Left lung (tissue), 14 donors: ENCODE results near the gene GAS6. TPM values are rescaled to one million over a fixed set of nuclear protein-coding genes. Genes with fewer than 3 reads are reported as not detected.
"Not testable (repeated sequence)": the region's sequence is repeated elsewhere in the genome, so short reads cannot be mapped to it uniquely, and the experiment has no call there.

Experiments
- ATAC-seq: fragments of 200-7000 bp; cut with Tn5 transposase; one replicate; pipeline ENCODE4 v1.9.1; 2020; ENCODE audit warnings: moderate library complexity
- DNase-seq, 4 donors: peaks; one replicate each; pipeline ENCODE4 v3.0.0-alpha.2; 2013 to 2020
- H3K27ac ChIP-seq, 2 donors: fragments of 200-600 bp; sonication (generic) in 1 of 2; one replicate each; pipeline versions ENCODE4 v1.5.0 to v1.8.0; 2020 to 2021
- H3K27me3 ChIP-seq, 2 donors: fragments of 200-600 bp; sonication (generic) in 1 of 2; one replicate each; pipeline versions ENCODE4 v1.5.0 to v1.8.0; 2020 to 2021
- H3K36me3 ChIP-seq, 2 donors: fragments of 200-600 bp; sonication (generic) in 1 of 2; one replicate each; pipeline versions ENCODE4 v1.5.0 to v1.8.0; 2020 to 2021
- H3K4me1 ChIP-seq, 2 donors: fragments of 200-600 bp; one replicate each; pipeline ENCODE4 v1.8.0; 2021
- H3K4me3 ChIP-seq, 2 donors: fragments of 200-600 bp; sonication (generic) in 1 of 2; one replicate each; pipeline versions ENCODE4 v1.5.0 to v1.8.0; 2020 to 2021; ENCODE audit warnings: mild to moderate bottlenecking in 1 of 2
- H3K9me3 ChIP-seq, 2 donors: fragments of 200-600 bp; sonication (generic) in 1 of 2; one replicate each; pipeline versions ENCODE4 v1.5.0 to v1.8.0; 2020 to 2021
- intact Hi-C, 2 donors: fragments of 100-400 bp; cut with DNase I; formaldehyde crosslinking; loops; one replicate each; pipeline versions ENCODE4 v1.11.2 to v1.14.2; 2022
- long read RNA-seq, 12 donors: library from polyadenylated mRNA in 2 of 12; unstranded in 2 of 12; transcript quantifications; one replicate each; pipeline ENCODE4 v2.0.0 and lab custom pipeline, GENCODE V29; 2019 to 2026
- polyA plus RNA-seq, 6 donors: library from polyadenylated mRNA; unstranded; fragments of 120-200 nt; gene quantifications; one replicate each; pipeline ENCODE4 v1.2.1, GENCODE V29; 2013; ENCODE audit not compliant: insufficient read length in 6 of 6
- total RNA-seq, 2 donors: library from RNA; stranded (reverse); fragmentation: NEBNext Ultra II Directional; extraction: Animal tissue kit (Norgen Biotek cat#: 25700); gene quantifications; one replicate each; pipeline ENCODE4 v1.2.1, GENCODE V29; 2021
- TF ChIP-seq, protein P1 (sequence below), 2 donors: fragments of 200-600 bp; sonication (generic) in 1 of 2; IDR thresholded peaks; one replicate each; pipeline versions ENCODE4 v1.5.0 to v1.8.0; 2021; ENCODE audit warnings: antibody characterized with exemption in 2 of 2
- donor health status: DM: no; HTN: yes; CAD: no.
- donor health status: DM: no; HTN: no; CAD: no.

Gene GAS6
- total RNA-seq, result 100 to 1,000 TPM in 1 of 2 donors, 10 to 100 TPM in 1; 79.9 to 169 TPM
- 10 to 100 TPM; 24.8 to 40.9 (median 29.2) TPM for polyA plus RNA-seq
- long read RNA-seq, donor 1, transcript GAS6-201 (15 exons, 2,490 nt), result major isoform, 12 of 22 reads
- long read RNA-seq, donor 1, transcript GAS6-204 (1 exons, 2,646 nt), result minor isoform, 10 of 22 reads
- long read RNA-seq, donor 1, partial matches to known transcripts, result 0 of 22 reads
- long read RNA-seq, donor 1, other reads (novel, unspliced or antisense), result 0 of 22 reads
- long read RNA-seq, donor 2, transcript GAS6-201 (15 exons, 2,490 nt), result minor isoform, 8 of 17 reads
- long read RNA-seq, donor 2, transcript GAS6-204 (1 exons, 2,646 nt), result major isoform, 9 of 17 reads
- long read RNA-seq, donor 2, partial matches to known transcripts, result 0 of 17 reads
- long read RNA-seq, donor 2, other reads (novel, unspliced or antisense), result 0 of 17 reads
- long read RNA-seq, donor 3, transcript GAS6-201 (15 exons, 2,490 nt), result major isoform, 9 of 17 reads
- long read RNA-seq, donor 3, transcript GAS6-204 (1 exons, 2,646 nt), result minor isoform, 7 of 17 reads
- long read RNA-seq, donor 3, partial matches to known transcripts, result 0 of 17 reads
- long read RNA-seq, donor 3, other reads (novel, unspliced or antisense), result 0 of 17 reads
- long read RNA-seq, donor 4, transcript GAS6-201 (15 exons, 2,490 nt), result major isoform, 115 of 147 reads
- long read RNA-seq, donor 4, partial matches to known transcripts, result 12 of 147 reads
- long read RNA-seq, donor 4, other reads (novel, unspliced or antisense), result 14 of 147 reads
- long read RNA-seq, donor 5, transcript GAS6-204 (1 exons, 2,646 nt), result major isoform, 8 of 14 reads
- long read RNA-seq, donor 5, transcript GAS6-201 (15 exons, 2,490 nt), result minor isoform, 6 of 14 reads
- long read RNA-seq, donor 5, partial matches to known transcripts, result 0 of 14 reads
- long read RNA-seq, donor 5, other reads (novel, unspliced or antisense), result 0 of 14 reads
- long read RNA-seq, donor 6, transcript GAS6-204 (1 exons, 2,646 nt), result minor isoform, 6 of 13 reads
- long read RNA-seq, donor 6, transcript GAS6-201 (15 exons, 2,490 nt), result major isoform, 7 of 13 reads
- long read RNA-seq, donor 6, partial matches to known transcripts, result 0 of 13 reads
- long read RNA-seq, donor 6, other reads (novel, unspliced or antisense), result 0 of 13 reads
- long read RNA-seq, donor 7, transcript GAS6-201 (15 exons, 2,490 nt), result major isoform, 10 of 12 reads
- long read RNA-seq, donor 7, partial matches to known transcripts, result 0 of 12 reads
- long read RNA-seq, donor 7, other reads (novel, unspliced or antisense), result 0 of 12 reads
- long read RNA-seq, donor 8, transcript GAS6-201 (15 exons, 2,490 nt), result major isoform, 10 of 17 reads
- long read RNA-seq, donor 8, transcript GAS6-204 (1 exons, 2,646 nt), result minor isoform, 7 of 17 reads
- long read RNA-seq, donor 8, partial matches to known transcripts, result 0 of 17 reads
- long read RNA-seq, donor 8, other reads (novel, unspliced or antisense), result 0 of 17 reads
- long read RNA-seq, donor 9, result 0 reads
- long read RNA-seq, donor 10, transcript GAS6-201 (15 exons, 2,490 nt), result major isoform, 55 of 68 reads
- long read RNA-seq, donor 10, partial matches to known transcripts, result 5 of 68 reads
- long read RNA-seq, donor 10, other reads (novel, unspliced or antisense), result 7 of 68 reads
- long read RNA-seq, donor 11, transcript GAS6-201 (15 exons, 2,490 nt), result minor isoform, 10 of 49 reads
- long read RNA-seq, donor 11, transcript GAS6-204 (1 exons, 2,646 nt), result major isoform, 38 of 49 reads
- long read RNA-seq, donor 11, partial matches to known transcripts, result 0 of 49 reads
- long read RNA-seq, donor 11, other reads (novel, unspliced or antisense), result 0 of 49 reads
- long read RNA-seq, donor 12, transcript GAS6-201 (15 exons, 2,490 nt), result major isoform, 8 of 10 reads
- long read RNA-seq, donor 12, partial matches to known transcripts, result 0 of 10 reads
- long read RNA-seq, donor 12, other reads (novel, unspliced or antisense), result 0 of 10 reads

DNA sequence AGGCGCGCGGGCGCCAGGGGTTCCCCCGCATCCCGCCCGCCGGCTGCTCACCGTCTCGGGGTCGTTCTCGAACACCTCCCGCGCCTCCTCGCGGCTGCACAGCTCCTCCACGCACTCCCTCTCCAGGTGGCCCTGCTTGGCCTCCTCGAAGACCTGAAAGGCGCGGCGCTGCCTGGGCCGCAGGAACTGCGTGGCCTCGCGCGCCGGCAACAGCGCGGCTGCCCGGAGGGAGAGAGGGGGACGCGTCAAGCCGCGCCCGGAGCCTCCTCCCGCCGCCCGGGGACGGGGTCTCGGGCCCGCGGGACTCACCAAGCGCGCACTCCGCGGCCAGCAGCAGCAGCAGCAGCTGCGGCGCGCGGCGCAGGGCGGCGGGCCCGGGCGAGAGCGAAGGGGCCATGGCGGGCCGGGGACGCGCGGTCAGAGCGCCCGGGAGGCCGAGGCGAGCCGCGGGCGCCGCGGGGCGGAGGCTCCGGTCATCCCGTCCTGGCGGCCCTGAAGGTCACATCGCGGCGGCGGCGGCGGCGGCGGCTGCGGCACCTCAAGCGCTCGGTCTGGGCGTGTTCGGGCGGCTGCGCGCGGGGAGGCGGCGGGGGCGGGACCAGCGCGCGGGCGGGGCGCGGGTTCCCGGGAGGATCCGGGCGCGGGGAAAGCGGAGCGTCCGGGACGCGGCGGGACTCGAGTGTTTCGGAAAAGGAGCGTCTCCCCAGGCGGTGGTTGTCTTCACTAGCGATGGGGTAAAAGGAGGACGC lies at the start of gene GAS6:
Gene GAS6, minus strand, starts transcription at position 553 of the 749 bp plus-strand sequence. Its CDS starts 156 bp downstream, at position 397.
- Histone ChIP-seq H3K4me1 (peaks cover 6 to 39% of the 10 kb centered on the region in 2 donors), H3K36me3 (no peaks in the 10 kb centered on the region), H3K27me3 (peaks cover 0 to 54% of the 10 kb centered on the region in 2 donors), H3K9me3 (no peaks in the 10 kb centered on the region), H3K4me3 (peak within 1 kb of the TSS; percentile 71 to 81), H3K27ac (peak within 1 kb of the TSS; percentile 74 to 80)
- TF ChIP-seq, protein P1, sequence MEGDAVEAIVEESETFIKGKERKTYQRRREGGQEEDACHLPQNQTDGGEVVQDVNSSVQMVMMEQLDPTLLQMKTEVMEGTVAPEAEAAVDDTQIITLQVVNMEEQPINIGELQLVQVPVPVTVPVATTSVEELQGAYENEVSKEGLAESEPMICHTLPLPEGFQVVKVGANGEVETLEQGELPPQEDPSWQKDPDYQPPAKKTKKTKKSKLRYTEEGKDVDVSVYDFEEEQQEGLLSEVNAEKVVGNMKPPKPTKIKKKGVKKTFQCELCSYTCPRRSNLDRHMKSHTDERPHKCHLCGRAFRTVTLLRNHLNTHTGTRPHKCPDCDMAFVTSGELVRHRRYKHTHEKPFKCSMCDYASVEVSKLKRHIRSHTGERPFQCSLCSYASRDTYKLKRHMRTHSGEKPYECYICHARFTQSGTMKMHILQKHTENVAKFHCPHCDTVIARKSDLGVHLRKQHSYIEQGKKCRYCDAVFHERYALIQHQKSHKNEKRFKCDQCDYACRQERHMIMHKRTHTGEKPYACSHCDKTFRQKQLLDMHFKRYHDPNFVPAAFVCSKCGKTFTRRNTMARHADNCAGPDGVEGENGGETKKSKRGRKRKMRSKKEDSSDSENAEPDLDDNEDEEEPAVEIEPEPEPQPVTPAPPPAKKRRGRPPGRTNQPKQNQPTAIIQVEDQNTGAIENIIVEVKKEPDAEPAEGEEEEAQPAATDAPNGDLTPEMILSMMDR (IDR thresholded peaks at IDR 0.05), result no peak
- ATAC-seq, result peak; percentile 49
- intact Hi-C loops, result no loop called here
- DNase-seq, result peak in 2 of 4 donors; percentile 32 to 88

DNA sequence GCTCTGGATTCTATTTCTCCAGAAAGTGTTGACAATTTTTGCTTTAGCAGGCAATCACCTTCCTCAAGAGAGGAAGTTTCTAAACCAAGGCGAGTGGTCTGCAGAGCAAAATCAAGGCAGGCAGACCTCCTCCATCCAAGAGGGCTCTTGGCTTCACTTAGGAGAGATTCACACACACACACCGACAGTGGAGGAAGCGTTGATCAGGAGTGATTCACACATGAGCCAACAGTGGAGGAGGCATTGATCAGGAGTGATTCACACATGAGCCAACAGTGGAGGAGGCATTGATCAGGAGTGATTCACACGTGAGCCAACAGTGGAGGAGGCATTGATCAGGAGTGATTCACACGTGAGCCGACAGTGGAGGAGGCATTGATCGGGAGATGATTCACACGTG lies 49.5 kb upstream of the GAS6 start:
- ATAC-seq, H3K4me1 ChIP-seq, H3K4me3 ChIP-seq, intact Hi-C loops, DNase-seq, H3K27ac ChIP-seq, H3K36me3 ChIP-seq: not testable (repeated sequence)
- H3K27me3 ChIP-seq, result peaks cover 0 to 61% of the 10 kb centered on the region in 2 donors
- peaks cover 0 to 15% of the 10 kb centered on the region in 2 donors for H3K9me3 ChIP-seq

DNA sequence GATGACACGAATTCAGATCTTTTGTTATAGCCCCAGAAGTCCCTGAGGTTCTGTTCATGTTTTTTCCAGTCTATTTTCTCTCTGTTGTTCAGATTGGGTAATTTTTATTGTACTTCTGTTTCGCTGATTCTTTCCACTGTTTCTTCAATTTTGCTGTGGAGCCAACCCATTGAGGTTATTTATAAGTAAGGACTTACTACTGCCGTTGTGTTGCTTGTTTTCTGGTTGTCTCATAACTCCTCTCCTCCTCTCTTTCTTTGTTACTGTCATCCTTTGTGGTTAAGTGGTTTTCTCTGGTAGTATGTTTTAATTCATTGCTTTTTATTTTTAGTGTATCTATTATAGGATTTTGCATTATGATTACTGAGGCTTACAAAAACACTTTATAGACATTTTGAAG lies 48.7 kb upstream of the GAS6 start:
- no peak for DNase-seq
- H3K9me3 ChIP-seq, result peaks cover 0 to 13% of the 10 kb centered on the region in 2 donors

More for the DNA sequence above, 48.7 kb upstream of the GAS6 start:
- Histone ChIP-seq H3K27ac (no peak overlapping the region), H3K27me3 (peaks cover 0 to 61% of the 10 kb centered on the region in 2 donors), H3K4me3 (no peak overlapping the region), H3K4me1 (peaks cover 0 to 2% of the 10 kb centered on the region in 2 donors), H3K36me3 (no peaks in the 10 kb centered on the region)
- ATAC-seq, result no peak
- intact Hi-C loops, result no loop called here
- TF ChIP-seq, protein P1 (IDR thresholded peaks at IDR 0.05), result no peak
